ENCODE measurements around the gene CCNI2.

Gene CCNI2, protein sequence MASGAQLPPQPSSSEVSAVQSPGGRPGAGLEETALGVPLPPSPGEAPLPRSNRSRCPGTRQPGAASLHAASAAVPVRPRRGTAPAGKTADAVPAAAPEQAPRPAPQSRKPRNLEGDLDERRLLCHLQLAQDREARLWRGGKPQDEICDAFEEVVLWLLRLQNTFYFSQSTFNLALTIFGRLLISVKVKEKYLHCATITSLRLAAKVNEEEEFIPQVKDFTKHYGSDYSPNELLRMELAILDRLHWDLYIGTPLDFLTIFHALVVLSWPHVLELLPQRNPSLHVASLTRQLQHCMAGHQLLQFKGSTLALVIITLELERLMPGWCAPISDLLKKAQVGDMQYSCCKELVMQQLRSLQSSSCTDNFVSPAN

DNA sequence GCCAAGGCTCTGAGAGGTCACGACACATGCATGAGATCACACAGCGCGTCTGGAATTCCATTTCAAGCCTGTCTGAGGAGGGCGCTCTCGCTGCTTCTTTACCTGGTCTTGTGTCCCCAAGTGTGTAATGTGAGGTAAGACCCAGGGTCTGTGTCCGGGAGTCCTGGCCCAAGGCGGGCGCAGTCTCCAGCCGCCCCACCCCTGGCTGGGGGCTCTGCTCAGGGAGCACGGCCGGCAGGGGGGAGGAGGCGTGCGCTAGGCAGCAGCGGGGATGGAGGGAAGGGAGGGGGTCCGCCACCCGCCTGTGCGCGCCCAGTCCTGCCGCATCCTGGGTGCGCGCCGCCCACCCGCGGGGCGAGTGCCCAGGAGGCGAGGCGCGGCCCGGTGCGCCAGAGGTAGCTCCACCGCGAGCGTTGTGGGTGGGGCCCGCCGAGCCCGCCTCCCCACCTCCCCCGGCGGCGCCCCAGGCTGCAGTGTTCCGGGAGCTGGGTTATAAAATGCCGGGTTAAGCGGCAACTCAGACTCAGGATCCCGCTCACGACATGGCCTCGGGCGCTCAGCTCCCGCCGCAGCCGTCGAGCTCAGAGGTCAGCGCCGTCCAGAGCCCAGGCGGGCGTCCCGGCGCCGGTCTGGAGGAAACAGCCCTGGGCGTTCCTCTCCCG, at the start of gene CCNI2:
Gene CCNI2 (plus strand): TSS at position 473 of the 662 bp plus-strand sequence. CDS start 70 bp downstream, at position 543.
- DNase-seq (ENCODE audit: low spot score), result peak; percentile 20
- peak; percentile 5 for FAIRE-seq

- no peak for FAIRE-seq
- DNase-seq (ENCODE audit: low spot score), result no peak
Observed at GRCh38 chr5:132704875-132705274, 42.4 kb upstream of the CCNI2 start.

DNA sequence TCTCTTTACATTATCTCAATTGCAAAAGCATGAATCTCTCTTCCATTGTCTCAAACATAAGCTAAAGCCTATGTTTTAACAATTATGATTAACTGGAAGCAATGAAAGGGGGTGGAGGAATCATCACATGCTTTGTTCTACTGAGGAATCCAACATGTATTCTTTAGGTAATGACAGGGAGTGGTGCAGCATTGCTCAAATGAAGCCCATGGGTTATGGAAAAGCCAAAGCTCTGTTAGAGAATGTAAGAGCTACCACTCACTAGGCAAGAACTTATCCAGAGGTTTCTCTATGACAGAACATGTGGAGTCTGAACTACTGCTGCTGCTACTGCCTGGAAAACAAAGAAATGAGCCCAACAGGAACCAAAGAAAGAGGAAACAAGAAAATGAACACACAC, 38.6 kb upstream of the CCNI2 start:
- DNase-seq (ENCODE audit: low spot score) (no peak), FAIRE-seq (no peak)

GRCh38 chr5:132714456-132715307, 32.5 kb upstream of the CCNI2 start:
- FAIRE-seq, result no peak
- DNase-seq (ENCODE audit: low spot score), result no peak

- FAIRE-seq, result no peak
Observed at GRCh38 chr5:132718544-132719312, 28.5 kb upstream of the CCNI2 start.

GRCh38 chr5:132725745-132726144, 21.5 kb upstream of the CCNI2 start:
- FAIRE-seq, result no peak

More at GRCh38 chr5:132718544-132719312, 28.5 kb upstream of the CCNI2 start:
- no peak for DNase-seq (ENCODE audit: low spot score)

GRCh38 chr5:132729896-132730295, 17.3 kb upstream of the CCNI2 start:
- DNase-seq (ENCODE audit: low spot score) (no peak), FAIRE-seq (no peak)

More at GRCh38 chr5:132725745-132726144, 21.5 kb upstream of the CCNI2 start:
- no peak for DNase-seq (ENCODE audit: low spot score)

GRCh38 chr5:132733499-132734148, 13.6 kb upstream of the CCNI2 start:
- DNase-seq (ENCODE audit: low spot score) (no peak), FAIRE-seq (no peak)

- no peak for DNase-seq (ENCODE audit: low spot score)
- no peak for FAIRE-seq
Observed at GRCh38 chr5:132734687-132735086, 12.5 kb upstream of the CCNI2 start.

DNA sequence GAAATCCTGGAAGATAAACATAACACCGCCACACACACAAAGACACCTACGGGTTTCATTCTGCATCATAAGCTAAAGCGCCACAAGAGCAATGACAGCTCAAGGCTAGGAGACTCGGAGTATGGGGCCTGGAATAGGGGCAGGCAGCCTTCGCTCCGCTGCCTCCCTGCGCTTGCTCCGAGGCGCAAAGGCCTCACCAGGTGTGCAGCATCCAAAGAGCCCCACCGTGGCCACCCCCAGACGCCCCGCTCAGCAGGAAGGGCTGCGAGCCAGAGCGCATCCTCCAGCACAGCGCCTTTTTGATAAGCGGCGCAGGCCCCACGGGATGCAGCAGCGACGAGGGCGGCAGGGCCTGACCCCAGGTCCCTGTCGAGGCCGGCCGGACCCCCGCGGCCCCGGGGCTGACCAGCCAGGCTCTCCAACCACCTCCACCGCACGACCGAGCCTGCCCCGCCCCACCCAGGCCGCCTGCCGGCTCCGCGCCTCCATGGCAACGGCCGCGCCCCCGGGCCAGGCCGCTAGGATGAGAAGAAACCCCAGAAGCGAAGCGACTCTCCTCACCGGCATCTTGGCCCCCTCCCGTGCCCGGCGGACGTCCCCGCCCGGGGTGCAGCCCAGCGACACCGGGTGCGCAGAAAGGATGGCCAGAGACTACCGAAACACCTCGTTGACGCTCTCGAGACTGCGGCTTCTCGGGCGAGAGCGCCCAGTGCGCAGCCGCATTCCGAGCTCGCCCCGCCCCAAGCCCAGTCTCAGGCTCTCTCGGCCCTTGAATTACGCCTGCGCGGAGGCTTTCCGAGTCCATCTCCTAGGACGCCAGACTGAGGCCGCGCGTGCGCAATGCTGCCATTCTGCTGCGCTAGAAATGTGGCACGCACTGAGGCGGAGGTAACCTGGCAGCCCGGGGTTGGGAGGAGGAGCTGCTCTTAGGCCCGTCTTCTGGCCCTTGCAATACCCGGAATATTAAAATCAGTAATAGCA, 10.1 kb upstream of the CCNI2 start, which contains the start of gene KIF3A:
Gene KIF3A (minus strand): TSS at position 694 of the 981 bp plus-strand sequence. CDS start 127 bp downstream, at position 567.
- peak; percentile 94 for FAIRE-seq

DNA sequence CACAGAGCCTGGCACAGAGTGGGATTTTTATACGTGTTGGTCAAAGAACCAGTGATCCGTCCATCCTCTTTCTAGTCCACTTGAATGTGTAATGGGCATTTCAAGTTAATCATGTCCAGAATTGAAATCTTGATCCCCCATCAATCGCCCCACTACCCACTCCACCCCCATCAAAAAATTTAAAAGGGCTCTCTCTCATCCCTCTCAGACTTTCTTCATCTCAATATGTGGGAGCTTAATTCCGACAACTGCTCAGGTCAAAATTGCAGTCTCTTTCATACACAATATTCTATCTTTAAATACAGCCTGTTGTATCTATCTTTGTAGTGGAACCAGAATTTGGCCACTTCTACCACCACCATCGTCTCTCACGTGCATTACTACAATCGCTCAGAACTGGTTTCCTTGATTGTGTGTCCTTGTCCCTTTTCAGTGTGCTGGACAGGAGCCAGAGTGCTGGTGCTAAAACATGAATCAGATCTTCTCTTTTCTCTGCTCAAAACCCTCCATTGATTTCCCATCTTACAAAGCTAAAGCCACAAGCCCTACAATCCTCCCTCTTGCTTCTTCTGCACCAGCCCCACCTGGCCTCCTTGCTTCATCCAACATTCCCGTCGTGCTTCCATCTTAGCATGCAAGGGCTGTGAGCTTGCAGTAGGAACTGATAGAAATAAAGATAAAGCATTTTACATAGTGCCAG, 9.1 kb upstream of the CCNI2 start:
- DNase-seq (ENCODE audit: low spot score) (no peak), FAIRE-seq (no peak)

More for the DNA sequence above, 10.1 kb upstream of the CCNI2 start, which contains the start of gene KIF3A:
- DNase-seq (ENCODE audit: low spot score), result peak; percentile 100

DNA sequence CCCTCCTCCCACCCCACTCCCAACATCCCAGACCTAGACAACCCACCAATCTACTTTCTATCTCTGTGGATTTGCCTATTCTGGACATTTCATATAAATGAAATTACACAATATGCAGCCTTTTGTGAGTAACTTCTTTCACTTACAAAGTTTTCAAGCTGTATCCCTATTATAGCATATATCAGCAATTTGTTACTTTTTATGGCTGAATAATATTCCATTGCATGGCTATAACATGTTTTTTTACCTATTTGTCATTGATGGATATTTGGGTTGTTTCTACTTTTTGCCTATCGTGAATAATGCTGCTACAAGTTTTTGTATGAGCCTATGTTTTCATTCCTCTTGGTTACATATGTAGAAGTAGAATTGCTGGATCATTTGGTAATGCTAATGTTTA, 8.0 kb upstream of the CCNI2 start:
- DNase-seq (ENCODE audit: low spot score) (no peak), FAIRE-seq (no peak)

- DNase-seq (ENCODE audit: low spot score), result no peak
- FAIRE-seq, result no peak
Observed at GRCh38 chr5:132742158-132742557, 5.1 kb upstream of the CCNI2 start.

DNA sequence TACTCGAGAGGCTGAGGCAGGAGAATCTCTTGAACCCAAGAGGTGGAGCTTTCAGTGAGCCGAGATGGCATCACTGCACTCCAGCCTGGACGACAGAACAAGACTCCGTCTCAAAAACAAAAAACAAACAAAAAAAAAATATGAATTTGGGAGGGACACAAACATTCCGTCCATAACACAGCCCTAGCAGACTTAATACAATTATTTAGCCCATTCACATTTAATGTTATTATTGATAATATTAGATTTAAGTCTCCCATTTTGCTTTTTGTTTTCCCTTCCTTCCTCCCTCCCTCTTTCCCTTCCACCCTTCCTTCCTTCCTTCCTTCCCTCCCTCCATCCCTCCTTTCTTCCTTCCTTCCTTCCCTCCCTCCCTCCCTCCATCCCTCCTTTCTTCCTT, 4.6 kb upstream of the CCNI2 start:
- no peak for DNase-seq (ENCODE audit: low spot score)
- no peak for FAIRE-seq

DNA sequence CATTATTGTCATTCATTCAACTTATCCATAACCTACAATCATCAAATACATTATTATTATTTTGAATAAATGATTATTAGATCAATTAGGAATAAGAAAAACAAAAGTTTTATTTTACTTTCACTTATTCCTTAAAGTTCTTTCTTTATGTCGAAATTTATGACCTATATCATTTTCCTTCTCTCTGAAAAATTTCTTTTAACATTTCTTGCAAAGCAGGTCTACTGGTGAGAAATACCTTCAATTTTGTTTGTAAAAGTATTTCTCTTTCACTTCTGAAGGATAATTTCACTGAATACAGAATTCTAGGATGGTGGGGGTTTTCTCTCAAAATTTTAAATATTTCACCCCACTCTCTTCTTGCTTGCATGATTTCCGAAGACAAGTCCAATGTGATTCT, 2.6 kb upstream of the CCNI2 start:
- FAIRE-seq, result no peak
- DNase-seq (ENCODE audit: low spot score), result no peak

GRCh38 chr5:132746592-132746953, 653 bp upstream of the CCNI2 start:
- FAIRE-seq, result no peak
- no peak for DNase-seq (ENCODE audit: low spot score)

- DNase-seq (ENCODE audit: low spot score) (peak; percentile 2), FAIRE-seq (no peak)
Observed at GRCh38 chr5:132747616-132748440, 602 bp downstream of the CCNI2 start.
